WTC11 (cell line): ENCODE measurements around the gene SNAPC1.

ENCODE experiments used
- ETV6 ChIP-seq: sonication (generic); formaldehyde crosslinking; IDR thresholded peaks from 2 replicates; pipeline ENCODE4 v1.8.1; 2022; ENCODE audit warnings: mild to moderate bottlenecking, missing genetic modification reagents
- FOXJ3 ChIP-seq: sonication (generic); formaldehyde crosslinking; IDR thresholded peaks from 2 replicates; pipeline ENCODE4 v1.9.0; 2021; ENCODE audit warnings: missing genetic modification reagents, mild to moderate bottlenecking, borderline replicate concordance
- FOXP1 ChIP-seq: sonication (generic); formaldehyde crosslinking; IDR thresholded peaks from 2 replicates; pipeline ENCODE4 v1.8.0; 2022; ENCODE audit warnings: missing genetic modification reagents, mild to moderate bottlenecking, moderate library complexity, borderline replicate concordance
- ZBTB21 ChIP-seq: sonication (generic); formaldehyde crosslinking; IDR thresholded peaks from 2 replicates; pipeline ENCODE4 v1.8.1; 2023; ENCODE audit warnings: mild to moderate bottlenecking, missing genetic modification reagents, borderline replicate concordance
- ZNF317 ChIP-seq: sonication (generic); formaldehyde crosslinking; IDR thresholded peaks from 2 replicates; pipeline ENCODE4 v1.8.1; 2023; ENCODE audit warnings: low read depth, mild to moderate bottlenecking, moderate library complexity, missing genetic modification reagents, borderline replicate concordance
- TF ChIP-seq, protein P1 (sequence below): sonication (generic); formaldehyde crosslinking; IDR thresholded peaks from 2 replicates; pipeline ENCODE4 v1.8.1; 2022; ENCODE audit warnings: missing genetic modification reagents, borderline replicate concordance
- TF ChIP-seq, protein P2 (sequence below): fragments of 200-600 bp; IDR thresholded peaks from 2 replicates; pipeline ENCODE4 v1.8.0; 2022; ENCODE audit warnings: antibody characterized with exemption
- TF ChIP-seq, protein P3 (sequence below): sonication (generic); formaldehyde crosslinking; IDR thresholded peaks from 2 replicates; pipeline ENCODE4 v1.8.0; 2022; ENCODE audit warnings: mild to moderate bottlenecking, missing genetic modification reagents

DNA sequence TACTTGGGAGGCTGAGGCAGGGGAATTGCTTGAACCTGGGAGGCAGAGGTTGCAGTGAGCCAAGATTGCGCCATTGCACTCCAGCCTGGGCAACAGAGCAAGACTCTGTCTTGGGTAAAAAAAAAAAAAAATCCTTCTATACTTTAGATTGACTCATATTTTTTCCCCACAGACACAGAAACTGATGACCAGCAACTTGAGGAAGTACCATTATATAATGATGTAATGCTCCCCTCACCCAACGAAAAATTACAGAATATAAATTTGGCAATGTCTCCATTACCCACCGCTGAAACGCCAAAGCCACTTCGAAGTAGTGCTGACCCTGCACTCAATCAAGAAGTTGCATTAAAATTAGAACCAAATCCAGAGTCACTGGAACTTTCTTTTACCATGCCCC is 24.3 kb upstream of the SNAPC1 start:
- TF ChIP-seq, protein P1, sequence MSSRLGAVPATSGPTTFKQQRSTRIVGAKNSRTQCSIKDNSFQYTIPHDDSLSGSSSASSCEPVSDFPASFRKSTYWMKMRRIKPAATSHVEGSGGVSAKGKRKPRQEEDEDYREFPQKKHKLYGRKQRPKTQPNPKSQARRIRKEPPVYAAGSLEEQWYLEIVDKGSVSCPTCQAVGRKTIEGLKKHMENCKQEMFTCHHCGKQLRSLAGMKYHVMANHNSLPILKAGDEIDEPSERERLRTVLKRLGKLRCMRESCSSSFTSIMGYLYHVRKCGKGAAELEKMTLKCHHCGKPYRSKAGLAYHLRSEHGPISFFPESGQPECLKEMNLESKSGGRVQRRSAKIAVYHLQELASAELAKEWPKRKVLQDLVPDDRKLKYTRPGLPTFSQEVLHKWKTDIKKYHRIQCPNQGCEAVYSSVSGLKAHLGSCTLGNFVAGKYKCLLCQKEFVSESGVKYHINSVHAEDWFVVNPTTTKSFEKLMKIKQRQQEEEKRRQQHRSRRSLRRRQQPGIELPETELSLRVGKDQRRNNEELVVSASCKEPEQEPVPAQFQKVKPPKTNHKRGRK (CRISPR knock-in tag), result no peak
- TF ChIP-seq ETV6 (CRISPR knock-in tag), result no peak
- TF ChIP-seq, protein P2, sequence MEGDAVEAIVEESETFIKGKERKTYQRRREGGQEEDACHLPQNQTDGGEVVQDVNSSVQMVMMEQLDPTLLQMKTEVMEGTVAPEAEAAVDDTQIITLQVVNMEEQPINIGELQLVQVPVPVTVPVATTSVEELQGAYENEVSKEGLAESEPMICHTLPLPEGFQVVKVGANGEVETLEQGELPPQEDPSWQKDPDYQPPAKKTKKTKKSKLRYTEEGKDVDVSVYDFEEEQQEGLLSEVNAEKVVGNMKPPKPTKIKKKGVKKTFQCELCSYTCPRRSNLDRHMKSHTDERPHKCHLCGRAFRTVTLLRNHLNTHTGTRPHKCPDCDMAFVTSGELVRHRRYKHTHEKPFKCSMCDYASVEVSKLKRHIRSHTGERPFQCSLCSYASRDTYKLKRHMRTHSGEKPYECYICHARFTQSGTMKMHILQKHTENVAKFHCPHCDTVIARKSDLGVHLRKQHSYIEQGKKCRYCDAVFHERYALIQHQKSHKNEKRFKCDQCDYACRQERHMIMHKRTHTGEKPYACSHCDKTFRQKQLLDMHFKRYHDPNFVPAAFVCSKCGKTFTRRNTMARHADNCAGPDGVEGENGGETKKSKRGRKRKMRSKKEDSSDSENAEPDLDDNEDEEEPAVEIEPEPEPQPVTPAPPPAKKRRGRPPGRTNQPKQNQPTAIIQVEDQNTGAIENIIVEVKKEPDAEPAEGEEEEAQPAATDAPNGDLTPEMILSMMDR, result no peak
- TF ChIP-seq, protein P3, sequence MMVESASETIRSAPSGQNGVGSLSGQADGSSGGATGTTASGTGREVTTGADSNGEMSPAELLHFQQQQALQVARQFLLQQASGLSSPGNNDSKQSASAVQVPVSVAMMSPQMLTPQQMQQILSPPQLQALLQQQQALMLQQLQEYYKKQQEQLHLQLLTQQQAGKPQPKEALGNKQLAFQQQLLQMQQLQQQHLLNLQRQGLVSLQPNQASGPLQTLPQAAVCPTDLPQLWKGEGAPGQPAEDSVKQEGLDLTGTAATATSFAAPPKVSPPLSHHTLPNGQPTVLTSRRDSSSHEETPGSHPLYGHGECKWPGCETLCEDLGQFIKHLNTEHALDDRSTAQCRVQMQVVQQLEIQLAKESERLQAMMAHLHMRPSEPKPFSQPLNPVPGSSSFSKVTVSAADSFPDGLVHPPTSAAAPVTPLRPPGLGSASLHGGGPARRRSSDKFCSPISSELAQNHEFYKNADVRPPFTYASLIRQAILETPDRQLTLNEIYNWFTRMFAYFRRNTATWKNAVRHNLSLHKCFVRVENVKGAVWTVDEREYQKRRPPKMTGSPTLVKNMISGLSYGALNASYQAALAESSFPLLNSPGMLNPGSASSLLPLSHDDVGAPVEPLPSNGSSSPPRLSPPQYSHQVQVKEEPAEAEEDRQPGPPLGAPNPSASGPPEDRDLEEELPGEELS (CRISPR knock-in tag), result no peak
- TF ChIP-seq ZNF317 (CRISPR knock-in tag), result no peak
- TF ChIP-seq FOXP1, result no peak
- no peak for TF ChIP-seq ZBTB21
- TF ChIP-seq FOXJ3 (CRISPR knock-in tag), result no peak
